Fibroblast of lung (primary cell): ENCODE measurements around the gene NRROS. TPM values are rescaled to one million over a fixed set of nuclear protein-coding genes. Genes with fewer than 3 reads are reported as not detected.
"Not testable (repeated sequence)": the region's sequence is repeated elsewhere in the genome, so short reads cannot be mapped to it uniquely, and the experiment has no call there.

Experiments used
- DNase-seq, 2 donors: peaks; one replicate each; pipeline versions ENCODE4 v3.0.0 to v3.0.0-alpha.2; 2010; ENCODE audit warnings: low read depth in 2 of 2
- H2AFZ ChIP-seq: 2 replicates; pipeline ENCODE4 v1.5.1; 2012; ENCODE audit warnings: low read length, control low read depth, inconsistent platforms
- H3K27ac ChIP-seq: 2 replicates; pipeline ENCODE4 v1.5.1; 2011; ENCODE audit warnings: low read length, control low read depth; ENCODE audit not compliant: insufficient read depth
- H3K27me3 ChIP-seq: 2 replicates; pipeline ENCODE4 v1.5.1; 2011; ENCODE audit warnings: mild to moderate bottlenecking, low read length; ENCODE audit not compliant: control insufficient read depth, insufficient read depth
- H3K36me3 ChIP-seq: 2 replicates; pipeline ENCODE4 v1.5.1; 2011; ENCODE audit warnings: low read length; ENCODE audit not compliant: control insufficient read depth, insufficient read depth
- H3K4me1 ChIP-seq: 2 replicates; pipeline ENCODE4 v1.5.1; 2011; ENCODE audit warnings: low read length; ENCODE audit not compliant: control insufficient read depth, insufficient read depth; ENCODE audit errors: extremely low read depth
- H3K4me2 ChIP-seq: 2 replicates; pipeline ENCODE4 v1.5.1; 2011; ENCODE audit warnings: low read length, control low read depth; ENCODE audit not compliant: insufficient read depth; ENCODE audit errors: extremely low read depth
- H3K4me3 ChIP-seq, 4 experiments: fragments of 200-600 bp in 1 of 4; sonication (generic) in 1 of 4; replicated peaks in 1 of 4; 2 replicates each; pipeline ENCODE4 v1.5.1; 2011 to 2016; ENCODE audit warnings: low read length in 4 of 4, low read depth in 3 of 4, mild to moderate bottlenecking in 3 of 4, control low read depth in 2 of 4, inconsistent platforms in 1 of 4, mixed read lengths in 1 of 4; ENCODE audit not compliant: insufficient read depth in 1 of 4; ENCODE audit errors: control extremely low read depth in 1 of 4
- H3K79me2 ChIP-seq: 2 replicates; pipeline ENCODE4 v1.5.1; 2012; ENCODE audit warnings: mild to moderate bottlenecking, low read length, inconsistent platforms; ENCODE audit not compliant: control insufficient read depth, insufficient read depth
- H3K9ac ChIP-seq: 2 replicates; pipeline ENCODE4 v1.5.1; 2011; ENCODE audit warnings: mild to moderate bottlenecking, low read length, control low read depth; ENCODE audit not compliant: insufficient read depth
- H3K9me3 ChIP-seq: 2 replicates; pipeline ENCODE4 v1.5.1; 2012; ENCODE audit warnings: low read depth, low read length; ENCODE audit not compliant: control insufficient read depth, insufficient read depth
- H4K20me1 ChIP-seq: 2 replicates; pipeline ENCODE4 v1.5.1; 2011; ENCODE audit warnings: low read length; ENCODE audit not compliant: control insufficient read depth, insufficient read depth; ENCODE audit errors: extremely low read depth
- CTCF ChIP-seq, 2 donors: IDR thresholded peaks in 1 of 2; conservative IDR thresholded peaks in 1 of 2; 1 replicate in 1 of 2; 2 replicates in 1 of 2; pipeline ENCODE4 v1.5.1; 2011 to 2012; ENCODE audit warnings: low read length in 2 of 2, control low read depth in 1 of 2, inconsistent platforms in 1 of 2, low read depth in 1 of 2, mild to moderate bottlenecking in 1 of 2
- EZH2 ChIP-seq: IDR thresholded peaks from 2 replicates; pipeline ENCODE4 v1.5.1; 2012; ENCODE audit warnings: low read length, control low read depth, mild to moderate bottlenecking; ENCODE audit errors: missing control alignments
- polyA plus RNA-seq, 2 donors: library from polyadenylated mRNA; depleted of rRNA in 1 of 2; stranded (reverse) in 1 of 2; unstranded in 1 of 2; fragments of >200 nt; gene quantifications; 2 replicates each; pipeline ENCODE4 v1.2.1, GENCODE V29; 2011 to 2012; ENCODE audit warnings: missing spikeins in 1 of 2
- total RNA-seq: library from RNA; depleted of rRNA; stranded (reverse); fragments of >200 nt; gene quantifications from 2 replicates; pipeline ENCODE4 v1.2.1, GENCODE V29; 2014

Gene NRROS
- total and polyA plus RNA-seq, 2 donors (not counting 1 experiment from before 2014, with no cell fraction given), result 0.08 to 0.33 TPM

GRCh38 chr3:196617256-196617655, 22.2 kb upstream of the NRROS start:
- Histone ChIP-seq H2AFZ (no peak overlapping the region), H3K4me1 (no peaks in the 10 kb centered on the region)
- TF ChIP-seq EZH2 (no peak), CTCF (conservative IDR thresholded peaks at IDR 0.05 in 1 of 2, IDR thresholded peaks at IDR 0.05 in 1 of 2; ENCODE audit: low read depth in 1 of 2, low read length in 2 of 2) (no peak)

GRCh38 chr3:196619223-196619622, 20.3 kb upstream of the NRROS start:
- Histone ChIP-seq H4K20me1 (no peaks in the 10 kb centered on the region), H3K9ac (no peak overlapping the region), H3K79me2 (no peaks in the 10 kb centered on the region), H2AFZ (no peak overlapping the region), H3K27me3 (no peaks in the 10 kb centered on the region), H3K27ac (no peak overlapping the region), H3K36me3 (no peaks in the 10 kb centered on the region), H3K4me3 (no peak overlapping the region), H3K4me2 (no peak overlapping the region), H3K9me3 (no peaks in the 10 kb centered on the region), H3K4me1 (no peaks in the 10 kb centered on the region)
- DNase-seq, result no peak
- TF ChIP-seq CTCF (conservative IDR thresholded peaks at IDR 0.05 in 1 of 2, IDR thresholded peaks at IDR 0.05 in 1 of 2; ENCODE audit: low read depth in 1 of 2, low read length in 2 of 2), result no peak
- TF ChIP-seq EZH2, result no peak

More at GRCh38 chr3:196617256-196617655, 22.2 kb upstream of the NRROS start:
- H4K20me1 ChIP-seq, result no peaks in the 10 kb centered on the region
- H3K9me3 ChIP-seq, result no peaks in the 10 kb centered on the region
- H3K4me3 ChIP-seq, result no peak overlapping the region
- H3K27me3 ChIP-seq, result no peaks in the 10 kb centered on the region
- H3K4me2 ChIP-seq, result no peak overlapping the region
- no peaks in the 10 kb centered on the region for H3K79me2 ChIP-seq
- H3K36me3 ChIP-seq, result no peaks in the 10 kb centered on the region
- no peak for DNase-seq
- no peak overlapping the region for H3K9ac ChIP-seq
- no peak overlapping the region for H3K27ac ChIP-seq

GRCh38 chr3:196619627-196620026, 19.9 kb upstream of the NRROS start:
- H2AFZ ChIP-seq, H3K9me3 ChIP-seq, H3K36me3 ChIP-seq, H3K9ac ChIP-seq, H3K27me3 ChIP-seq, DNase-seq, H3K79me2 ChIP-seq, H3K4me2 ChIP-seq, H3K4me1 ChIP-seq, H4K20me1 ChIP-seq, H3K4me3 ChIP-seq, H3K27ac ChIP-seq: not testable (repeated sequence)
